ENCODE data around the gene KRTAP19-7.

Gene KRTAP19-7

DNA sequence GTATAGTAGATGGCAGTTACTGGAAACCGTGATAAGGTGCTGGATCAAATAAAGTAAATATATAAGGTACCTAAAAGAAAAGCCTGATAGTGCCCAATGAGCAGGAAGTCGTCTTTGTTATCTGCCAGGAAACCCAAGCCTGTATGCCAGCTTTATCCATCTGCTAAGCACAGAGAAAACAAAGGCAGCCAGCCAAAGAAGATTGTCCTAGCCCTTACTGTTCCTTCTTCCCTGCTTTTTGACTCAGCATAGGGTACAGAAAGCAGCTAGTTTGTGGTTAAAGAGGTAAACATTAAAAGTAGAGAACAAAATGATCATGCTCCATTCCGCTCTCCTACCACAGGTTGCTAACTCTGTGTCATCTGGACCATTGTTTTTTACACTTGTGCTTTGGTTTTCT, 19.0 kb upstream of the KRTAP19-7 start:
- no peak for DNase-seq (ENCODE audit: low read depth)
- H3K4me3 ChIP-seq (ENCODE audit: low read length): no peak overlapping the region
- TF ChIP-seq, protein P1, sequence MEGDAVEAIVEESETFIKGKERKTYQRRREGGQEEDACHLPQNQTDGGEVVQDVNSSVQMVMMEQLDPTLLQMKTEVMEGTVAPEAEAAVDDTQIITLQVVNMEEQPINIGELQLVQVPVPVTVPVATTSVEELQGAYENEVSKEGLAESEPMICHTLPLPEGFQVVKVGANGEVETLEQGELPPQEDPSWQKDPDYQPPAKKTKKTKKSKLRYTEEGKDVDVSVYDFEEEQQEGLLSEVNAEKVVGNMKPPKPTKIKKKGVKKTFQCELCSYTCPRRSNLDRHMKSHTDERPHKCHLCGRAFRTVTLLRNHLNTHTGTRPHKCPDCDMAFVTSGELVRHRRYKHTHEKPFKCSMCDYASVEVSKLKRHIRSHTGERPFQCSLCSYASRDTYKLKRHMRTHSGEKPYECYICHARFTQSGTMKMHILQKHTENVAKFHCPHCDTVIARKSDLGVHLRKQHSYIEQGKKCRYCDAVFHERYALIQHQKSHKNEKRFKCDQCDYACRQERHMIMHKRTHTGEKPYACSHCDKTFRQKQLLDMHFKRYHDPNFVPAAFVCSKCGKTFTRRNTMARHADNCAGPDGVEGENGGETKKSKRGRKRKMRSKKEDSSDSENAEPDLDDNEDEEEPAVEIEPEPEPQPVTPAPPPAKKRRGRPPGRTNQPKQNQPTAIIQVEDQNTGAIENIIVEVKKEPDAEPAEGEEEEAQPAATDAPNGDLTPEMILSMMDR (conservative IDR thresholded peaks at IDR 0.05; ENCODE audit: low read length): no peak

DNA sequence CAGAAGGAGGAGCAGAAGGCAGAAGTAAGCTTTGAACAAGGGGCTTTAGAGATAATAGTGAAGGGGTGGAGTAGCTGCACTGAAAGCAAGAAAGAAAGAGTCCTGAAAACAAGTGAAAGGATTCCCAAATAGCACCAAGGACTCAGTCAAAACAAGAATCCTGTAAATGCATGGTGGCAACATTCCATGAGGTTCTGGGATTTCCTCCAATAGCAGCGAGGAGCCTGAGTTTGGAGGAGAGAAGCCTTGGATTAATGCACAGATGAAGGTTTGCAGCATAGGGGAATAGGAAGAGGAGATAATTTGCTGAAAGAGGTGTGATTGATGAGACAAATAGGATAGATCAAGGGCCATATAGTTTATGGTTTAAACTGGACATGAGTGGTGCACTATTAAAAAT, 18.2 kb upstream of the KRTAP19-7 start:
- no peak overlapping the region for H3K4me3 ChIP-seq (ENCODE audit: low read length)
- DNase-seq (ENCODE audit: low read depth): no peak
- TF ChIP-seq, protein P1 (conservative IDR thresholded peaks at IDR 0.05; ENCODE audit: low read length): no peak

DNA sequence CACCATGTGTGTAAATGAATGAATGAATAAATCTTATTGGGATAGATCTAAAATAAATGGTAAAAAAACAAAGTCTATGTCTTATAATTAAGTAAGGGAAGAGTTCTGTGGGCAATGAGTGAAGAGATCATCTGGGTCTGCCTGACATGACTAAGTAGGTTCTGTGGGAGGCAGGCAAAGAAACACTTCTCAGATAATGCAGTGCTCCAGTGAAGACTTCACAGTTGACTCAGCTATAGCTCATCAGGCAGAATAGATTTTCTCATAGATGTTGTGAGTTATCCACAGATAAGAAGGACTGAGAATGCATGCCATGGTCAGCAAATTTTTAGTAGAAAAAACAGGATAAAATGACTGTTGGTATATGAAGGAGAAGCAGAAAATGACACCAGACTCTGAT, 16.7 kb upstream of the KRTAP19-7 start:
- TF ChIP-seq, protein P1 (conservative IDR thresholded peaks at IDR 0.05; ENCODE audit: low read length): no peak
- DNase-seq (ENCODE audit: low read depth): no peak
- H3K4me3 ChIP-seq (ENCODE audit: low read length): no peak overlapping the region

DNA sequence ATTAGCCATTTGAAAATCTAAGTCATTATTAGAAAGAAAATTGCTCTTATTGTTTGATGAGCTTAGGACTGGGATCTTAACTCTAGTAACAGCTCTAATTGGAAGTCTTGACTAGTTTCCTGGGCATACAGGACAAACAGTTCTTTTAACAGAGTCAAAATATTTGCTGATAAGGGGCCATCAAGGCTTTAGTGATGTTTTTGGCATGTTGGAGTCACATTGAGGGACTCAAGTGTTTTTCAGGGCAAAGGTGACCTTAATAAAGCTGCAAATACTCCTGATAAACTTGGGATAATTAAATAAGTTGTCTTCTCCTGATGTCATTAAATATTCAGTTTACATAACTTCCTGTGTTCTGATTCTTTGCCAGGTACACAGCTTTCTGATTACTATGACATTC, 6.5 kb upstream of the KRTAP19-7 start:
- no peak overlapping the region for H3K4me3 ChIP-seq (ENCODE audit: low read length)
- no peak for DNase-seq (ENCODE audit: low read depth)
- TF ChIP-seq, protein P1 (conservative IDR thresholded peaks at IDR 0.05; ENCODE audit: low read length): no peak

- DNase-seq (ENCODE audit: low read depth): no peak
- TF ChIP-seq, protein P1 (conservative IDR thresholded peaks at IDR 0.05; ENCODE audit: low read length): no peak
Observed at GRCh38 chr21:30563630-30564029, 2.5 kb upstream of the KRTAP19-7 start.

GRCh38 chr21:30563072-30563471, 2.0 kb upstream of the KRTAP19-7 start:
- DNase-seq (ENCODE audit: low read depth): no peak
- TF ChIP-seq, protein P1 (conservative IDR thresholded peaks at IDR 0.05; ENCODE audit: low read length): no peak
- no peak overlapping the region for H3K4me3 ChIP-seq (ENCODE audit: low read length)

More at GRCh38 chr21:30563630-30564029, 2.5 kb upstream of the KRTAP19-7 start:
- no peak overlapping the region for H3K4me3 ChIP-seq (ENCODE audit: low read length)

GRCh38 chr21:30561957-30562356, 843 bp upstream of the KRTAP19-7 start:
- no peak overlapping the region for H3K4me3 ChIP-seq (ENCODE audit: low read length)
- TF ChIP-seq, protein P1 (conservative IDR thresholded peaks at IDR 0.05; ENCODE audit: low read length): no peak
- DNase-seq (ENCODE audit: low read depth): no peak
